B cell (primary cell): ENCODE data around the gene RECK. TPM values are rescaled to one million over a fixed set of nuclear protein-coding genes. Genes with fewer than 3 reads are reported as not detected.
A peak's percentile ranks its signal among the peaks of the same experiment; 100 is the strongest.

Experiments
- ATAC-seq: fragments of 200-7000 bp; cut with Tn5 transposase; one replicate; pipeline ENCODE4 v1.10.0; 2021; ENCODE audit warnings: low read depth, mild to moderate bottlenecking, moderate number of reproducible peaks, moderate library complexity
- CTCF ChIA-PET: fragments of 350-600 bp; sonication (Branson Sonifier 250); formaldehyde crosslinking; loops from one replicate; lab custom pipeline; 2021; ENCODE audit warnings: antibody characterized with exemption, inconsistent platforms; lab: Charles Lee
- POLR2A ChIA-PET: fragments of 350-600 bp; sonication (Branson Sonifier 250); formaldehyde crosslinking; loops from one replicate; lab custom pipeline; 2021; ENCODE audit warnings: antibody characterized with exemption; lab: Charles Lee
- DNase-seq: peaks from one replicate; pipeline ENCODE4 v3.0.0; 2013
- H2AFZ ChIP-seq: 2 replicates; pipeline ENCODE4 v1.6.1; 2012; ENCODE audit warnings: mild to moderate bottlenecking, low read depth, low read length; ENCODE audit not compliant: insufficient read depth, poor library complexity, severe bottlenecking
- H3K27ac ChIP-seq, 2 donors: 1 replicate in 1 of 2; 2 replicates in 1 of 2; pipeline ENCODE4 v1.5.1; 2012 to 2013; ENCODE audit warnings: low read length in 2 of 2, mild to moderate bottlenecking in 2 of 2, moderate library complexity in 1 of 2
- H3K27me3 ChIP-seq, 4 experiments: fragments of 200-600 bp in 1 of 4; sonication (generic) in 1 of 4; replicated peaks in 1 of 4; 1 replicate in 2 of 4; 2 replicates in 2 of 4; pipeline versions ENCODE4 v1.6.1 to v1.7.0; 2013 to 2016; ENCODE audit warnings: low read length in 3 of 4, mild to moderate bottlenecking in 2 of 4, mixed read lengths in 1 of 4, moderate library complexity in 1 of 4; ENCODE audit not compliant: insufficient read depth in 4 of 4, control insufficient read depth in 3 of 4; ENCODE audit errors: control extremely low read depth in 1 of 4
- H3K36me3 ChIP-seq, 2 experiments: replicated peaks in 1 of 2; 1 replicate in 1 of 2; 2 replicates in 1 of 2; pipeline versions ENCODE4 v1.6.1 to v1.7.1; 2013; ENCODE audit warnings: low read length in 1 of 2; ENCODE audit not compliant: insufficient read depth in 2 of 2, control insufficient read depth in 1 of 2; ENCODE audit errors: control extremely low read depth in 1 of 2, extremely low read depth in 1 of 2
- H3K4me1 ChIP-seq, 2 donors: fragments of 200-600 bp in 1 of 2; sonication (generic) in 1 of 2; 1 replicate in 1 of 2; 2 replicates in 1 of 2; pipeline versions ENCODE4 v1.5.1 to v1.6.1; 2013 to 2017; ENCODE audit warnings: low read length in 2 of 2; ENCODE audit not compliant: control insufficient read depth in 2 of 2, insufficient read depth in 2 of 2
- H3K4me2 ChIP-seq: replicated peaks from 2 replicates; pipeline ENCODE3; 2012; ENCODE audit warnings: mild to moderate bottlenecking, low read depth, low read length; ENCODE audit not compliant: poor library complexity, severe bottlenecking
- H3K4me3 ChIP-seq, 5 experiments: fragments of 200-600 bp in 1 of 5; sonication (generic) in 1 of 5; 1 replicate in 3 of 5; 2 replicates in 2 of 5; pipeline versions ENCODE4 v1.5.1 to v1.7.0; 2011 to 2016; ENCODE audit warnings: low read length in 4 of 5, mild to moderate bottlenecking in 4 of 5, low read depth in 2 of 5, control low read depth in 1 of 5, moderate library complexity in 1 of 5; ENCODE audit not compliant: insufficient read depth in 1 of 5; ENCODE audit errors: control extremely low read depth in 1 of 5, extremely low read depth in 1 of 5
- H3K79me2 ChIP-seq: fragments of 200-600 bp; sonication (generic); one replicate; pipeline ENCODE4 v1.6.0; 2016; ENCODE audit warnings: low read length; ENCODE audit not compliant: control insufficient read depth, insufficient read depth
- H3K9ac ChIP-seq: fragments of 200-600 bp; sonication (generic); 2 replicates; pipeline ENCODE4 v1.6.1; 2017; ENCODE audit warnings: mild to moderate bottlenecking, low read length, moderate library complexity
- H3K9me3 ChIP-seq, 3 donors: one replicate each; pipeline versions ENCODE4 v1.6.1 to v1.7.1; 2013; ENCODE audit warnings: low read length in 2 of 3; ENCODE audit not compliant: control insufficient read depth in 2 of 3, insufficient read depth in 1 of 3; ENCODE audit errors: control extremely low read depth in 1 of 3
- H4K20me1 ChIP-seq: 2 replicates; pipeline ENCODE4 v1.6.0; 2012; ENCODE audit warnings: mild to moderate bottlenecking, low read length; ENCODE audit not compliant: insufficient read depth, control insufficient read depth, poor library complexity, severe bottlenecking
- H3K27ac Mint-ChIP-seq: one replicate; pipeline ENCODE4 v1.8.0; 2021; ENCODE audit warnings: mixed read lengths
- H3K27me3 Mint-ChIP-seq: one replicate; pipeline ENCODE4 v1.8.0; 2021; ENCODE audit warnings: mixed read lengths
- H3K4me1 Mint-ChIP-seq: one replicate; pipeline ENCODE4 v1.8.0; 2021; ENCODE audit warnings: mixed read lengths
- H3K4me3 Mint-ChIP-seq: one replicate; pipeline ENCODE4 v1.8.0; 2021; ENCODE audit warnings: mixed read lengths
- H3K9me3 Mint-ChIP-seq: one replicate; pipeline ENCODE4 v1.8.0; 2022; ENCODE audit warnings: mixed read lengths; ENCODE audit not compliant: insufficient read depth
- EZH2 ChIP-seq: IDR thresholded peaks from 2 replicates; pipeline ENCODE4 v1.6.1; 2012; ENCODE audit warnings: borderline replicate concordance, low read depth, mild to moderate bottlenecking, moderate library complexity, low read length; ENCODE audit not compliant: insufficient read depth, poor library complexity, severe bottlenecking
- WGBS: methylation state at CpG from one replicate; pipeline ENCODE4 v1.1.5; 2013; ENCODE audit warnings: missing lambda C conversion rate; ENCODE audit not compliant: insufficient coverage; 5-methylcytosine and 5-hydroxymethylcytosine counted together
- intact Hi-C: fragments of 100-400 bp; cut with micrococcal nuclease; formaldehyde crosslinking; loops from one replicate; pipeline ENCODE4 v1.10.0; 2022
- polyA plus RNA-seq: library from polyadenylated mRNA; depleted of rRNA; stranded (reverse); fragments of >200 nt; gene quantifications from 2 replicates; pipeline ENCODE4 v1.2.3, GENCODE V29; 2012
- total RNA-seq, 2 donors: library from RNA; stranded (reverse); fragments of 120-200 nt in 1 of 2; gene quantifications; 1 replicate in 1 of 2; 2 replicates in 1 of 2; pipeline versions ENCODE4 v1.2.3 to v1.2.4, GENCODE V29; 2013 to 2022
- TF ChIP-seq, protein P1 (sequence below): fragments of 200-600 bp; IDR thresholded peaks from one replicate; pipeline ENCODE4 v1.8.0; 2022; ENCODE audit warnings: antibody characterized with exemption, mild to moderate bottlenecking

RECK gene
- total and polyA plus RNA-seq, 2 donors (not counting 1 experiment from before 2014, with no cell fraction given): 5.6 to 7.7 TPM

DNA sequence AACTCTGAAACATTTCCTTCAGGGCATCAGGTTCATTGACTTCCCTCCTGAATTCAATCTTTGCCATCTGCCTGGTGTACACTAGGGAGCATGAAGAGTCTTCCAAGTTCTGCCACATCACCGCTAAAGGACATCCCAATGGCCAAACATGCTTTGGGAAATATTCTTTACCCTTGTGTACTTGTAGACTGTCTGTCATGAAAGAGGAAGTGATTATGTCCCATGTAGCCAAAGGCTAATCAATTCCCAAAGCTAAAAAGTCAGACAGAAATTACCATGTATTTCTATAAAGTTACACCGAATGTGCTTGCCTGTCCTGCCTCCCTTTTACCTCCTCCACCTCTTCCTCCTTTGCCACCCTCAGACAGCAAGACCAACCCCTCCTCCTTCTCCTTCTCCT lies 28.9 kb upstream of the RECK start:
- H3K4me1 ChIP-seq: peaks cover 20 to 29% of the 10 kb centered on the region in 2 donors
- H3K27ac ChIP-seq: no peak overlapping the region
- H3K4me1 Mint-ChIP-seq: peaks cover 23% of the 10 kb centered on the region
- H3K4me3 ChIP-seq: no peak overlapping the region
- H2AFZ ChIP-seq: no peak overlapping the region
- ChIA-PET CTCF (interaction anchor here (0.9 to 6.0 kb wide), 11 partner anchors 8 to 159 kb away, joined by 3 to 56 read pairs (median 4); no protein-coding TSS in a partner anchor), POLR2A (interaction anchor here (0.6 kb wide), 2 partner anchors 8 to 29 kb away, joined by 3 read pairs; no protein-coding TSS in a partner anchor)
- no peak overlapping the region for H3K9ac ChIP-seq
- WGBS: no CpG with 5 or more reads among the region's 2 CpGs
- H3K9me3 ChIP-seq: peaks cover 0 to 9% (median 3%) of the 10 kb centered on the region in 3 donors
- H3K27me3 Mint-ChIP-seq: peaks cover 26% of the 10 kb centered on the region
- no peak overlapping the region for H3K4me3 Mint-ChIP-seq
- no peak overlapping the region for H3K4me2 ChIP-seq
- no peaks in the 10 kb centered on the region for H3K9me3 Mint-ChIP-seq
- H3K79me2 ChIP-seq: no peaks in the 10 kb centered on the region
- ATAC-seq (no peak), DNase-seq (no peak)
- H3K27ac Mint-ChIP-seq: no peak overlapping the region
- no peak for TF ChIP-seq EZH2
- peaks cover 0 to 22% (median 7%) of the 10 kb centered on the region in 4 experiments for H3K27me3 ChIP-seq
- intact Hi-C loops: loop anchor here (1.0 to 5.0 kb wide), 3 partner anchors 15 to 158 kb away; partner anchors contain the start of gene OR2S2
- H3K36me3 ChIP-seq: no peaks in the 10 kb centered on the region
- no peaks in the 10 kb centered on the region for H4K20me1 ChIP-seq

DNA sequence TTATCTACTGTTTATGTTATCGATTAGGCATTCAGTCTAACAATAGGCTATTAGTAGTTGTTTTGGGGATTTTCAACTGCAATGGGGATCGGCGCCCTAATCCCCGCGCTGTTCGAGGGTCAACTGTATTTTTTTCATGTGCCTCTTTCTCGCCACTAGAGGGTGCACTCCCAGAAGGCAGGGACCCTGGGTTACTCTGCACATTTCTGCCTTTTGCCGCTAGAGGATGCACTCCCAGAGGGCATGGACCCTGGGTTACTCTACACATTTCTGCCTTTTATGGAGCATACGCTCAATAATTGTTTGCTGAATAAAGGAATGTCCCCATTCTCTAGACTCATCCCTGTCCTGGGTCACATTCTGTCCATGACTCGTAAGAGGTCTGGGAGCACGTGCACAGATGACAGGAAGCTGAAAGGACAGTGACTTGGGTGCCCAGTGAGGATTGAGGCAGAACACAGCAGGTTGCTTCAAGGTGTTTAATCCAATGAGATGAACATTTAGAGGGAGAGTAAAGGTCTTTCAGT lies 27.9 kb upstream of the RECK start:
- no peak overlapping the region for H3K27ac Mint-ChIP-seq
- no peak overlapping the region for H3K4me2 ChIP-seq
- 12% methylated on average over 5 of the region's 11 CpGs for WGBS
- ChIA-PET POLR2A (interaction anchor here (0.6 kb wide), 1 partner anchor 28 kb away, joined by 3 read pairs; no protein-coding TSS in a partner anchor), CTCF (interaction anchor here (0.9 to 6.0 kb wide), 10 partner anchors 10 to 158 kb away, joined by 3 to 56 read pairs (median 6); no protein-coding TSS in a partner anchor)
- H3K27me3 Mint-ChIP-seq: peaks cover 28% of the 10 kb centered on the region
- no peak overlapping the region for H3K4me3 ChIP-seq
- intact Hi-C loops: loop anchor here (1.0 to 5.0 kb wide), 3 partner anchors 14 to 157 kb away; partner anchors contain the start of gene OR2S2
- H3K4me3 Mint-ChIP-seq: no peak overlapping the region
- H3K79me2 ChIP-seq: no peaks in the 10 kb centered on the region
- no peaks in the 10 kb centered on the region for H3K36me3 ChIP-seq
- peak; percentile 94 for ATAC-seq
- peaks cover 0 to 22% (median 7%) of the 10 kb centered on the region in 4 experiments for H3K27me3 ChIP-seq
- no peak overlapping the region for H3K27ac ChIP-seq
- TF ChIP-seq, protein P1, sequence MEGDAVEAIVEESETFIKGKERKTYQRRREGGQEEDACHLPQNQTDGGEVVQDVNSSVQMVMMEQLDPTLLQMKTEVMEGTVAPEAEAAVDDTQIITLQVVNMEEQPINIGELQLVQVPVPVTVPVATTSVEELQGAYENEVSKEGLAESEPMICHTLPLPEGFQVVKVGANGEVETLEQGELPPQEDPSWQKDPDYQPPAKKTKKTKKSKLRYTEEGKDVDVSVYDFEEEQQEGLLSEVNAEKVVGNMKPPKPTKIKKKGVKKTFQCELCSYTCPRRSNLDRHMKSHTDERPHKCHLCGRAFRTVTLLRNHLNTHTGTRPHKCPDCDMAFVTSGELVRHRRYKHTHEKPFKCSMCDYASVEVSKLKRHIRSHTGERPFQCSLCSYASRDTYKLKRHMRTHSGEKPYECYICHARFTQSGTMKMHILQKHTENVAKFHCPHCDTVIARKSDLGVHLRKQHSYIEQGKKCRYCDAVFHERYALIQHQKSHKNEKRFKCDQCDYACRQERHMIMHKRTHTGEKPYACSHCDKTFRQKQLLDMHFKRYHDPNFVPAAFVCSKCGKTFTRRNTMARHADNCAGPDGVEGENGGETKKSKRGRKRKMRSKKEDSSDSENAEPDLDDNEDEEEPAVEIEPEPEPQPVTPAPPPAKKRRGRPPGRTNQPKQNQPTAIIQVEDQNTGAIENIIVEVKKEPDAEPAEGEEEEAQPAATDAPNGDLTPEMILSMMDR: peak; percentile 100
- no peak for TF ChIP-seq EZH2
- H4K20me1 ChIP-seq: no peaks in the 10 kb centered on the region
- H3K4me1 Mint-ChIP-seq: peaks cover 23% of the 10 kb centered on the region
- H3K4me1 ChIP-seq: peaks cover 20 to 29% of the 10 kb centered on the region in 2 donors
- H3K9ac ChIP-seq: no peak overlapping the region
- DNase-seq: peak; percentile 76
- H2AFZ ChIP-seq: no peak overlapping the region
- H3K9me3 Mint-ChIP-seq: no peaks in the 10 kb centered on the region
- peaks cover 0 to 9% (median 3%) of the 10 kb centered on the region in 3 donors for H3K9me3 ChIP-seq
